Amygdala (tissue), 56 donors: ENCODE measurements around the gene C6orf132.
"Not testable (repeated sequence)": the region's sequence is repeated elsewhere in the genome, so short reads cannot be mapped to it uniquely, and the experiment has no call there.

Experiments used
- DNase-seq, 56 donors: peaks; one replicate each; lab custom pipeline; 2025; lab: John Stamatoyannopoulos, UW

The C6orf132 gene

DNA sequence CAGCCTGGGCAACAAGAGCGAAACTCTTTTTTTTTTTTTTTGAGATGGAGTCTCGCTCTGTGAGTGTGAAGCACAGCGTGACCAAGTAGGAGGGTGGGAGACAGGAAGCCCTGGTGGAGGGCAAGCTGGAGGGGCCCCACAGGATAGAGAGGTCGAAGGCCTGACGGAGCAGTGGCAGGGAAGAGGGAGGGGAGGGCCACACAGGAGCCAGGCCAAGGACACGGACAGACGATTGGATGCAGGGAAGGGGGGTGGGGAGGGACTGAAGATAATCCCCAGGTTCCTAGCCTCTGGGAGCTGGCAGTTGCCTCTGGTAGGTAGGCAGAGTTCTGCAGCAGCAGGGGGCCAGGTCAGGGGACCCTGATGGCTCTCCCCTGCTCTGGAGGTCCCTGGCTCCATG lies 20.0 kb upstream of the C6orf132 start:
- no peak for DNase-seq

DNA sequence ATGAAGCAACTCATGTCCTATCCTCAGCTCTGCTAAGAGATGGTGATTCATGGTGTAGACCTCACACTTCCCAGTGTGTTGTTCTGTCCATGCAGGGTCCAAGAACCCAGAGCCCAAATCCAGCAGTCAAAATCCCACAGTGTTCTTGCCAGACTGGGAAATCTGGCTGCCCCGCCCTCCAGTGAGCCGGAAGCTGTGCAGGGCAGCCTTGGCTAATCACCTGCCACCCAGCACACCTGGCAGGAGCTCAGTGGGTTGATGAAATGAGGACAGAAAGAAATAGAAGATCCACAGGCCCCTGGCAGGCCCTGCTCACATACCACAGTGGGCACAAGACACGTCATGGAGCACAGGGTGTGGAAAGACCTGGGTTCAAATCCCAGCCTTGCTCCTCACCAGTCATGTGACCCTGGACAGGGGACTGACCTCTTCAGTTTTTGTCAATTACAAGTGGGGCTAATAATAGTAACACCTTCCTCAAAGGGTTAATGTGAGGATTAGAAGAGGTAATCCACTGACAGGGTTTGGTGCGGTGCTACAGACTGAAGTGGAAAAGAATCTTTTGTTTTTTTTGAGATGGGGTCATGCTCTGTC lies 17.1 kb upstream of the C6orf132 start:
- no peak for DNase-seq

DNA sequence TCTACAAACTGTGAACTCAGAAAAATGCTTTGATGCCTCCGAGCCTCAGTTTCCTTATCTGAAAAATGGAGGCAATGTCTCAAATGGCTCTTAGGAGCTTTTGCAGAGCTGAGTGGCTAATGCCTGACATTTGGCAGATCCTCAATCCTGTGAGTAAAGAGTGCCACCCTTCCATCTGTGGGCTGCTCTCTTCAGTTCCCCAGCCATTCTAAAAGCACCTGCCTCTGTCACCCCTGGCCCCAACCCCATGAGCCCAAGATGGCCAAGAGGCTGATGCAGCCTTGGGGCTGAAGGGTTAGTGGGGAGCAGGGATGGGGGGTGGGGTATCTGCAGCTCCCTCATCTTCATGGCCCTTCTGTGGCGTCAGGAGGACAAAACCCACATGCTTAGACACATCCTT lies 16.2 kb upstream of the C6orf132 start:
- DNase-seq = no peak

DNA sequence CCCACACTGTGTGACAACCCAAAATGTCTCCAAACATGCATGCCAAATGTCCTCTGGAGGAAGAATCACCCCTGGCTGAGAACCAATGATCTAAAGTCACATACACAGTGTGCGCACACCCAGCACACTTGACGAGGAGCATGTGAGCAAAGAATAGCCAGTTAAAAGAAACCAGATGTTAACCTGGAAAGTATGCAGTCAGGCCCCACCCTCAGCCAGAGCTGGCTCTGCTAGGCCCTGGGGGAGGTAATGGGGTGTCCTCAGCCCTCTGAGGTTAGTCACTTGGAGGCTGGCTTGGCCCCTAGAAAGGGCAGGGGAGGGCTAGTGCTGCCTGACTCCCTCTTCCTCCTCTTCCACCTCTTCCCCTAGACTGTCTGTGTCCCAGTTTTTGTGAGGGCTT lies 15.6 kb upstream of the C6orf132 start:
- no peak for DNase-seq

DNA sequence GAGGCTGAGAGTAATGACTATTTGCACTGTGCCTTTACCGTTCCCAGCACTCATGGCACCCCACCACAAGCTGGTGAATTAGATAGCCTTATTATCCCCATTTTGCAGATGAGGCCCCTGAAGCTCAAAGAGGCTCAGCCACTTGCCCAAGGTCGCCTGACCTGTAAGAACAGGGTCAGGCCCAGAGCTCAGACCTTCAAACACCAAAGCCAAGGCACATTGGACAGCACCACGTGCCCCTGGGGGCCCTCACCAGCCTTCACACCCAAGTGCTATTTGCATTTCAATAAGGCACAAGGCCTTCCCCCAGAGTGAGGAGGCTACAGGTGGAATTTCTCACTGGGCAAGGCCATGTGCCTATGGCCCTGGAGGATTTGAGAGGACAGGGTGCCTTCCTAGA lies 14.2 kb upstream of the C6orf132 start:
- no peak for DNase-seq

DNA sequence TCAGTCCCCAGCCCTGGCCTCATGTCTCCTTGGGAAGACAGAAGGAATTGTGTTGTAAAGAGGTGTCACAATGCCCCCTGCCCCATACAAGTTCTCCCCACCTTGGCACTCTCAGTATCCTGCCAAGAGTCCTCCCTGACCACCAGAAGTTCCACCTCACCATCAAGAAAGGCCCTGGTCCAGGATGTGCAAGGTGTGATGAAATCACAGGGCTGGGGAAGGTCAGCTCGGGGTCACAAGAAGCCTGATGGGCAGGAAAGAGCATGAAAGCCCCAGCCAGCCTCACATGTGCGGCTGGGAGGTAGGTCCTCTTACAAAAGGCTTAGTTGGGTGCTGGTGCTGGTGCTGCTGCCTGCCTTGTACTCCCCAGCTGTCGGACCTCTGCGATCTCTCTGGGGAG lies 12.9 kb upstream of the C6orf132 start:
- no peak for DNase-seq

DNA sequence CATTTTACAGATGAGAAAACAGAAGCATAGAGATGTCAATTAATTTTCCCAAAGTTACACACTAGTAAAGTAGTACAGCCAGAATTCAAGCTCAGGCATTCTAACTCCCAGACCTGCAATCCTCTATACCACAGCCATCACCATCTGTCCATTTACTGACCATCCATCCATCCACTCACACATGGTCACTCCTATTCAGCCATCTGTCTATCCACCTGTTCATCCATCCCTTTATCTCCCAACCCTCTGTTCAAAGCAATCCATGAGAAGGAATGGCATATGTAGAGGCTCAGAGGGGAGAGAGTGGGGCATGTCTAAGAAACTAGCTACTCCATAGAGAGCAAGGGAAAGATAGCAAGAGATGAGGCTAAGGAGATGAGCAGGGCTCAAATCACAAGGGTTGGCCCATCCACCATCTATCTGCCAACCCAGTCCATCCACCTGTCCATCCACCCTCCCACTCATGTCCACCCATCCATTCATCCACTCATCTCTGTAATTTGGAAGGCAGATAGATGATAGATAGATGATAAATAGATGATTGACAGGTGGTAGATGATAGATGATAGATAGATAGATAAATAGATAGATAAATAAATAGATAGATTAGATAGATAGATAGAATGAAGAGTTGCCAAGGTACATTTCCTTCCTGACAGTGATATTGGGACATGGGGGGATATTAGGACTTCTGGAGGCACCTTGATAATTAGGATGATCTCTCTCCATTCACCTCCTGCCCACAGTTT lies 12.2 kb upstream of the C6orf132 start:
- no peak for DNase-seq

DNA sequence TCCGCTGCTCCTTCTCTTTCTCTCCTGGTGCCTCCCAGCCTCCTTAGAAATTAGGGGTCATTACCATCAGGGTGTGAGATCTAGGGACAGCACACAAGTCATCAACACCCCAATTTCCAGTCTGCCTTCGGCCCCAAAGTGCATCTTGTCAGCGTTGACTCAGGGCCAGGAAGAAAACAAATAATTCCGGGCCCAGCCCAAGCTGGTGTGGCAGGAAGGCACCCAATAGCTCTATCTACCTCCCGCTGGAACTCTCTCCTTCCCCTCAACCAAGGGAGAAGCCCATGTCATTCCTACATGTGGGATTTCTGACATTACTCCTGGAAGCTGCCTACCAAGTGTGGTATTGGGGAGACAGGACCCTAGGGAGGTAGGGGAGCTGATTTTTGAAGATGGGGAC lies 11.5 kb upstream of the C6orf132 start:
- no peak for DNase-seq

DNA sequence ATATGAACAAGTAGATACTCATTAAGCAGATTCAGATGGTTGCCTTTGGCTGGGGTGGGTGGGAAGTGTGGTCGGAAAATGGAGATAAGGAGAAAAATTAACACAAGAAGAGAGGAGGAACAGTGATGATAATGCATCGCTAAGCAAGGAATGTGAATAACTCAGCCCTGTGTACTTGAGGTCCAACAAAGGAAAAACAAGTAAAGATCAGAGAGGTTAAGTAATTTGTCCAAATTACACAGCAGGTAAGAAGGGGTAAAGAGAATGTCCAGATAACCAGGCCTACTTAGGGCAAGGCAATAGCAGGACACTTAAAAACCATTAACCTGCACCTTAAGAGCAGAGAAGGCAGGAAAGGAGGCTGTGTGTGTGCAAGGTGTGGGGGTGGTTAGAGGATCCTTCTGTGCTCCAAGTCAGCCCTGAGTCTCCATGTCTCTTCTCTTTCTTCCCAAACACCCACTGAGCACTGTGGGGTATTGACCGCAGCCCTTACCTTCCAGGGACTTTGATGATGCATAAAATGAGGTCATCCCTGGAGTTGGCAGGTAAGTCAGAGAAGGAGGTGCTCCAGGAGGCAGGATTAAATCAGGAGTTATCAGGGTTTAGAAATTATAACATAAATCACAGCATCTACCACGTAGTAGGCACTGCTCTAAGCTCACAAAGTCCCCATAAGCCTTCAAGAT lies 10.3 kb upstream of the C6orf132 start:
- not testable (repeated sequence) for DNase-seq

DNA sequence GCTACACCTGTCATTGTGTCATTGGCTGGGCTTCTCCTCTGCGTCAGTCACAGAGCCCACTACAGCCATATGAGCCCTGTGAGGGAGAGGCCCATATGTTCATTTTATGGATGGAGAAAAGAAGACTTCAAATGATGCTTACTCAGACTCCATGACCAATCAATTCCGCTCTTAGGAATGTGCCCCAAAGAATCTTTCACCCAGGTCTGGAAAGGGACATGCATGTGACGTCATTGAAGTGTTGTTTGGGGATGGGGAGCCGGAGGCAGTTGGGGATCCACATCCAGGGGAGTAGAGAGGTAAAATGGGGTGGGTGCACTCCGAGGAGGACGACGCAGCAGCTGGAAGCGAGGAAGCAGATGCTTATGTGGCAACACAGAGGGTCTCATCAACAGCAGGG lies 9.6 kb upstream of the C6orf132 start:
- no peak for DNase-seq

DNA sequence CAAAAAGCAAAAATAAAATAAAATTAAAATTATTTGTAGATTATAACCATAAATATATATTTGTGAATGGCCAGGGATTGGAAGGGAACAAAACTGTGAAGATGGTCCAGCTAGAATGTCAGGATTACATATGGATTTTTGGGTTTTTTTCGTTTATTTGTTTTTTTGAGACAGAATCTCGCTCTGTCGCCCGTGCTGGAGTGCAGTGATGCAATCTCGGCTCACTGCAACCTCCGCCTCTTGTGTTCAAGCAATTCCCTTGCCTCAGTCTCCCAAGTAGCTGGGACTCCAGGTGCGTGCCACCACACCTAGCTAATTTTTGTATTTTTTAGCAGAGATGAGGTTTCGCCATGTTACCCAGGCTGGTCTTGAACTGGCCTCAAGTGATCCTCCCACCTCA lies 7.8 kb upstream of the C6orf132 start:
- DNase-seq = no peak

DNA sequence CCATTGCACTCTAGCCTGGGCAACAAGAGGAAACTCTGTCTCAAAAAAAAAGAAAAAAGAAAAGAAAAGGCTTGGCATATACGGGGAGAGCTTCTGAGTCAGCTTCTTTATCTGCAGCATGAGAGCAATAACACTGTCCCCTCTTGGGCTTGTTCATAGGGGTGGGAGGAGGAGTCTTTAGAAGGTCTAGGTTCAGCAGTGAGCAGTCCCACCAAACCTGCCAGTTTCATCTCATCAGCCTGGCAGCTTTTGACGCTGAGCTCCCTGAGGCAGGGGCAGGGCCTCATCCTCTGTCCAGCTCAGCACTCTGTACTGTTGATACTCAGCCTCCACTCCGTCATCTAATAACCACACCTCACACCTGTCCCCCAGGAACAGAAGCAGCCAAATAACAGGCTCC lies 5.6 kb upstream of the C6orf132 start:
- no peak for DNase-seq

DNA sequence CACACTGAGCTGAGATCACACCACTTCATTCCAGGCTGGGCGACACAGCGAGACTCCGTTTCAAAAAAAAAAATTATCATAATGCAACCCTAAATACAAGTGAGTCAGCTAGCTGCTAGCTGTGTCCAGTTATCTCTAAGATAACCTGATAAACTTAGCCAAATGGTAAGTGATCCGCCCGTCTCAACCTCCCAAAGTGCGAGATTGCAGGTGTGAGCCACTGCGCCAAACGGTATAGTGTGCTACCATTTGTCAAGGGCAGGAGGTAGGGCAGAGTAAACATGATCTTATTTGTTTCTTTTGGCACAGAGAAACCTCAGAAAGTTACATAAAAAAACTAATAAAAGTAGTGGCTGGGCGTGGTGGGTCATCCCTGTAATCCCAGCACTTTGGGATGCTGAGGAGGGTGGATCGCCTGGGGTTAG lies 4.7 kb upstream of the C6orf132 start:
- DNase-seq = no peak

DNA sequence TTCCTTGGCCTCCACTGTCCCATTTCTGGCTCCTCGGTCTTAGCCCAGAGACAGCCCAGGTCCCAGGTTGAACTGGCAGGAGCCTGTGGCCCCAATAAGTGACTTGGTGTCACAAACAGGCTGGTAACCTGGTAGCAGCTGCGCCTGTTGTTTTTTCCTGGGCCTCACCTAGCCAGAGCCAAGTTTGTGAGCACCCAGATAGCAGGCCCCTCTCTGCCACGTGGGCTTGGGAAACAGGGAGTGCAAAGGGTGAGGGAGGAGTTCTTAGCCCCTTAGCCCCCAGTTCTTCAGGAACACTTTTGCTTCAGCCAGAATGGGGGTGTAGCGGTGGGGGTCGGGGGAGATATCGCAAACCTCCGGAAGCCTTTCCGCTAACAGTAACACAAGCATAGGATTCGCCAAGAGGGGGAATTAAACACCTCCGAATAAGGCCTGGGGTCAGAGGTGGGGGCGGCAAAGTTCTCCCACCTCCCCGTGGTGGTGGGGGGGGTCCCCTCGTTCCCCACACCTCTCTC lies 760 bp downstream of the C6orf132 start:
- DNase-seq = no peak

DNA sequence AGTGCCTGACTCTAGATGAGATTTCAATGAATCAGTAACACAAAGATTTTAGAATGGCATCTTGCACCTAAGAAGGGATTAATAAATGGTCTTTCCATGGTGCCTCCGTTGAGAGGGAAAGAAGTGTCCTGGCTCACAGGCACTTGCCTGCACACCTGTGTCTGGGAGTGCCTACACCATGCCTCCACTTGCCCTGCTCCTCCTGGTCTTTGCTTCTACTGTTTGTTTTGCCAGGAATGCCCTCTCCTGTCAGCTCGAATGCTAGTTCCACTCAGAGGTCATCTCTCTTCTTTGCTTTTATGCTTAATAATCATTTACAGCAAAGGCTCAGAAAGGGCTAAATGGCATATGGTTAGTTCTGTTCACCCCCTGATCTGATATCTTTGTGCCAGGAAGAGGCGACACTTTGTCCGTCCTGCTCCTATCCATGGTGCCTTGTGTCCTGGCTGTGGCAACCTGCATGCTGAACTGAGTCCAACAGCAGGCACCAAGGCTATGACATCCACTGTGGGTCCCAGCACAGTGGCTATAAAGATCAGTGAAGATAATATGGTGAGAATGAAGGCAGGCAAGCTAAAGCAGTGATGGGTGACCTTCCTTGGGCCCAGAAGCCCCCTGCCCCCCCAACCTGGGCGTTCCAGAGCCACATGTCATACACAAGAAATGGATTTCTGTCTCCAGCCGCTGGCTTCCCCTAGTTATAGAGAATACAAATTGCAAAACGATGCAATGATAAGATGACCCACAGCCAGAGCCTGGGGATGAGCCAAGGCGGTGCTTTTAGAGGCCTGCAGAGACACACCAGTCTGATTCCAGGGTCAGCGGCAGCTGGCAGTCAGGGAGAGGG lies 1.4 kb downstream of the C6orf132 start:
- DNase-seq = no peak

DNA sequence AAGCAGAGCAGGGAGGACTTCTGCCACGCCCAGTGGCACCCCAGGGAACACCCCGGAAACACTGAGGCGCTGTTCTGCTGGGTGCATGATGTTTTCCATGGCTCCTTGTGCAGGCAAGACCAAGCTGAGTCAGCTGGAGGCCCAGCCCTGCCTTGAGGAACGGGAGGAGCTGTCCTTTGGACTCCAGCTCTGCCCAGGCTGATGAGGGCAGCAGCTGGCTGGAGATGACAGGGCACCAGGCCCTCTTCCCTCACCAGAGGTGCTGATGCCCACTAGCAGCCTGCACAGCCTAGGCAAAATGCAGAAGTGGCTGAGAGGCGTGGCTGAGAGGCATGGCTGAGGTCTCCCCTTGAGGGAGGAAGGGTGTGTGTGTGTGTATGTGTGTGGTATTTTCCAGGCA lies 2.4 kb downstream of the C6orf132 start:
- DNase-seq = no peak

DNA sequence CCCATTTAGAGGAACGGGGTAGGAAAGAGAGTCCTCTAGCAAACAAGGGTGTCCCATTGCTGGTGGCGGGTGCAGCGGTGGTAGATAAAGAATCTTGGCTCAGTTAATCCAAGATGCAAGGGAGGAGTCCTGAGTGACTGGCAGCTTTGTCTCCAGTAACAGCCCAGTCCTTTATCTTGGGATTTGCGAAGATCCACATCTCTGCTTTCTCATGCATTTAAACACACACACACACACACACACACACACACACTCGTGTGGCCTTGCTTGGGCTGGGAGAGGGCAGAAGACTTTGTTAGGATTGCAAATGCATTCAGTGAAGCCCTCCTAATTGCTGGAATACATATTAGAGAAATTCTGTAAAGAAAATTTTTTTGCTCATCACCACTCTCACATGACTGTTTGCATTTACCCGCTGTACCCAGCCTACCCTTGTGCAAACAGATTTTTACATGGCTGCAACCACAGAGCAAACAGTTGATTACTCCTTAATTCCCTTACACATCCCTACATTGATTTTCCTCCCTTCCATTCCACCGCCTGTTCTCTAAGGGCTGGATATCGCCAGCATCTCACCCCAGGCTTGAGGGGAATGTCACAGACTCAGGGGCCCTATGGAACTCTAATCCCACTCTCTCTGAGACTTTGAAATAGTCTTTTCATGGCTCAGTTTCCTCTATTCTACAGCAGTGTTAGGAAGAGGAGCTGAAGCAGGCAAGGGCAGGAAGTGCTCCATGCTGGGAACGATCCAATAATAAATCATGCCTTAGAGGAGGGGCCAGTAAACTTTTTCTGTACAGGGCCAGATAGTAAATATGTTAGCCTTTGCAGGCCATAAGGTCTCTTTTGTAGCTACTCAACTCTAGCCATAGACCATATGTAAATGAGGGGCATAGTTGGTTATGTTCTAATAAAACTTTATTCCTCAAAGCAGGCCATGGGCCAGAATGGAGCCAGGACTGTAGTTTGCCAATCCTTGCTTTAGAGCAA lies 3.5 kb downstream of the C6orf132 start:
- DNase-seq = no peak

DNA sequence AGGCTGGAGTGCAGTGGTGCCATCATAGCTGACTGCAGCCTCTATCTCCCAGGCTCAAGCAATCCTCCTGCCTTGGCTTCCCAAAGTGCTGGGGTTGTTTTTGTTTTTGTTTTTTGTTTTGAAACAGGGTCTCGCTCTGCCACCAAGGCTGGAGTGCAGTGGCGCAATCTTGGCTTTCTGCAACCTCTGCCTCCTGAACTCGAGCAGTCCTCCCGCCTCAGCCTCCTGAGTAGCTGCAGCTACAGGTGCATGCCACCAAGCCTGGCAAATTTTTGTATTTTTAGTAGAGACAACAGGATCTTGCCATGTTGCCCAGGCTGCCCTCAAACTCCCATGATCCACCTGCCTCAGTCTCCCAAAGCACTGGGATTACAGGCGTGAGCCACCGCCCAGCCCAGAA lies 4.2 kb downstream of the C6orf132 start:
- DNase-seq = no peak

DNA sequence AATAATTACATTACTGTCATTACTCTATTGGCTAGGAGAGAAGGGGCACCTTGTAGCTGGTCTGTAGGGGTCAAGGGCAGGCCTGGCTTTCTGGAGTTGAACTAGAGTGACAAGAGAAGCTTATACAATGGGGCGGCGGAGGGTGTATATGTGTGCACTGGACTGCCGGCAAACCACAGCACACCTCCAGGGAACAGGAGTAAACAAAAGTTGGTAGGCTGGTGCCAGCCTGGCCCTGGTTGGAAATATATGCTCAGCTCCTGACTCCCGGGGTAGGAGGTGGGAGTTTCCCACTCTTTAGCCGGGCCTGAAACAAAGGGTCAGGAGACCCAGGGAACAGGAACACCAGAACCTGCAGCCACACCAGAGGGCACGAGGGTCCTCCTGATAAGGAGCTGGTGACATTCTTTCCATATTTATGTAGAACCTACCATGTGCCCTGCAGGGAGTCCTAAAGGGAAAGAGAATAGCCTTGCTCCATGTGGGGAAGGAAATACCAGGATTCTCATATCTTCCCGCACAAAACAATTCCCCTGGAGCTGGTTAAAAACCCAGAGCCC lies 5.1 kb downstream of the C6orf132 start:
- no peak for DNase-seq
